ENCODE data around the gene ACE.

DNA sequence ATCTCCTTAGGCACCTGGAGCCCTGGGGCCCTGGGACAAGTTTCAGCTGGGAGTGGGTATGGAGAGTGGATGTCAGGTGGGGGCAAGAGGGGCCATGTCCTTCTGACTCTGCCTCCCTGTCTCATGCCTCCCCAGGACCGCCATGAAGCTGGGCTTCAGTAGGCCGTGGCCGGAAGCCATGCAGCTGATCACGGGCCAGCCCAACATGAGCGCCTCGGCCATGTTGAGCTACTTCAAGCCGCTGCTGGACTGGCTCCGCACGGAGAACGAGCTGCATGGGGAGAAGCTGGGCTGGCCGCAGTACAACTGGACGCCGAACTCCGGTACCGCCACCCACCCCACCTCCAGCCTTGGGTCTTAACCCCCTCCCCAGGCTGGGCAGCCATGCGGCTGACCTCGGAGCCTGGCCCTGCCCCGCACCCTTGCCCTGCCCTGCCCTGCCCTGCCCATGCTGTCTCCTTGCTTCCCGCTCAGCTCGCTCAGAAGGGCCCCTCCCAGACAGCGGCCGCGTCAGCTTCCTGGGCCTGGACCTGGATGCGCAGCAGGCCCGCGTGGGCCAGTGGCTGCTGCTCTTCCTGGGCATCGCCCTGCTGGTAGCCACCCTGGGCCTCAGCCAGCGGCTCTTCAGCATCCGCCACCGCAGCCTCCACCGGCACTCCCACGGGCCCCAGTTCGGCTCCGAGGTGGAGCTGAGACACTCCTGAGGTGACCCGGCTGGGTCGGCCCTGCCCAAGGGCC, 20.0 kb downstream of the ACE start:
- TF ChIP-seq, protein P1, sequence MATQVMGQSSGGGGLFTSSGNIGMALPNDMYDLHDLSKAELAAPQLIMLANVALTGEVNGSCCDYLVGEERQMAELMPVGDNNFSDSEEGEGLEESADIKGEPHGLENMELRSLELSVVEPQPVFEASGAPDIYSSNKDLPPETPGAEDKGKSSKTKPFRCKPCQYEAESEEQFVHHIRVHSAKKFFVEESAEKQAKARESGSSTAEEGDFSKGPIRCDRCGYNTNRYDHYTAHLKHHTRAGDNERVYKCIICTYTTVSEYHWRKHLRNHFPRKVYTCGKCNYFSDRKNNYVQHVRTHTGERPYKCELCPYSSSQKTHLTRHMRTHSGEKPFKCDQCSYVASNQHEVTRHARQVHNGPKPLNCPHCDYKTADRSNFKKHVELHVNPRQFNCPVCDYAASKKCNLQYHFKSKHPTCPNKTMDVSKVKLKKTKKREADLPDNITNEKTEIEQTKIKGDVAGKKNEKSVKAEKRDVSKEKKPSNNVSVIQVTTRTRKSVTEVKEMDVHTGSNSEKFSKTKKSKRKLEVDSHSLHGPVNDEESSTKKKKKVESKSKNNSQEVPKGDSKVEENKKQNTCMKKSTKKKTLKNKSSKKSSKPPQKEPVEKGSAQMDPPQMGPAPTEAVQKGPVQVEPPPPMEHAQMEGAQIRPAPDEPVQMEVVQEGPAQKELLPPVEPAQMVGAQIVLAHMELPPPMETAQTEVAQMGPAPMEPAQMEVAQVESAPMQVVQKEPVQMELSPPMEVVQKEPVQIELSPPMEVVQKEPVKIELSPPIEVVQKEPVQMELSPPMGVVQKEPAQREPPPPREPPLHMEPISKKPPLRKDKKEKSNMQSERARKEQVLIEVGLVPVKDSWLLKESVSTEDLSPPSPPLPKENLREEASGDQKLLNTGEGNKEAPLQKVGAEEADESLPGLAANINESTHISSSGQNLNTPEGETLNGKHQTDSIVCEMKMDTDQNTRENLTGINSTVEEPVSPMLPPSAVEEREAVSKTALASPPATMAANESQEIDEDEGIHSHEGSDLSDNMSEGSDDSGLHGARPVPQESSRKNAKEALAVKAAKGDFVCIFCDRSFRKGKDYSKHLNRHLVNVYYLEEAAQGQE (tag by site-specific recombination; IDR thresholded peaks at IDR 0.05) = no peak
- TF ChIP-seq ZNF624 (tag by site-specific recombination; IDR thresholded peaks at IDR 0.05) = no peak
- TF ChIP-seq TCF7L2 (IDR thresholded peaks at IDR 0.05; ENCODE audit: borderline replicate concordance, low read depth, low read length) = no peak
- no peak for TF ChIP-seq ZNF174 (tag by site-specific recombination; IDR thresholded peaks at IDR 0.05)
- no peak for TF ChIP-seq YY1 (tag by site-specific recombination; IDR thresholded peaks at IDR 0.05)
- no peak for TF ChIP-seq ZNF560 (tag by site-specific recombination; IDR thresholded peaks at IDR 0.05; ENCODE audit: borderline replicate concordance)
- TF ChIP-seq ZNF398 (tag by site-specific recombination; IDR thresholded peaks at IDR 0.05) = no peak
- no peak for TF ChIP-seq ZNF23 (tag by site-specific recombination; IDR thresholded peaks at IDR 0.05; ENCODE audit: borderline replicate concordance)
- no peak for TF ChIP-seq ZNF24 (tag by site-specific recombination; IDR thresholded peaks at IDR 0.05)

Data from HEK293 (cell line).